Activated CD4-positive, alpha-beta T cell treated with anti-CD3 and anti-CD28 coated beads, Interleukin-2, amount 50 U/mL, for 16 hours (primary cell): ENCODE data around the gene STEAP3.

Source experiments
- DNase-seq: peaks from one replicate; pipeline ENCODE4 v3.0.0-alpha.2; 2020

The STEAP3 gene

DNA sequence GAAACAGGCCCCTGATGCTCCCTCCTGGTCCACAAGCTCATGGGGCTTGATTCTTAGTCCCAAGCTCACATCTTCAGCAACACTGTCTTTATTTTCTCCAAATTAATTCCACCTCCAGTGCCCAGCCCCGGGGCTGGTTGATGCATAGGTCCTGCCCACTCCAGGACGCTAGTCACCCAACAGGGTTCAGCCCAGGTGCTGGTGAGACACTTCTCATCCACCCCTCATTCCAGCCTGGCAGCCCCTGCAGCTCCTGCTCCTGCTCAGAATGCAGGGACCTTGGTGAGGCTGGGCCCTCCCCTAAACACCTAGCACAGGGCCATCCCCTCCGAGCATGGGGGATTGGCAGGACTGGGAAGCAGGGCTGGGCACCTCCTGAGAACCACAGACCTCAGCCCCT is 25.7 kb downstream of the STEAP3 start:
- DNase-seq, result no peak

DNA sequence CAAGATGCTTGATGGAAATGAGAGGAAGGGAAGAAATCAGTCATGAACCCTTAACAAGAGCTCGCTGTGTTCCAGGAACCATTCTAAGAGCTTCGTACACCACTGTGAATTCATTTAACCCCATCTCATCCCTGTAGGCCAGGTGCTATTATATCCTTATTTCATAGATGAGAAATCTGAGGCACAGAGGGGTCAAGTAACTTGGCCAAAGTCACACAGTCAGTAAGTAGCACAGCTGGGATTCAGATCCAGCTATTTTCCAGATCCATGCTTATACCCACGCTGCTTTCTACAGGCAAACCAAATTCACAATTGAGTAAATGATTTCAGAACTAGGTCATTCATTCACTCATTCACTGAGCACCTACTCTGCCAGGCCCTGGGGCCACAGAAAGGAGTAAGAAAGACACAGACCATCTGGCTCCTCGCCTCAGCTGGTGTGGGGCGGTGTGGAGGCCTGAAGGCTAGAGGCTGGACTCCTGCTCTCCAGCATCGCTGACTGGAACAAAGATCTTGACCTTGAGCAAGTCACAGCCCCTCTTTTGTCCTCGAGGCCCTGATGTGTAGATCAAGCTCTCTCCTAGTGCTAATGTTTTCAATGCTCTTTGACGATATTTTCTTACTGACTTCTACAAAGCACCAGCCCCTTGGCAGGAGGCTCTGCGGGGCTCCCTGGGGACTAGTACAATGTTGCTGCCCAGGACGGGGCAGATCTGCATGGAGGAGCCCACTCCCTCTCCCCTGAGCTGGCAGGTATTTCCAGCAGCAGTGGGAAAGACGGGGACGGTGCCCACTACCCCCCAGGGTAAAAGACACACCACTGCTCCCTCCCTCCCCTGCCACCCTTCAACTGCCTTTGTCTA is 26.5 kb downstream of the STEAP3 start:
- DNase-seq, result no peak

- no peak for DNase-seq
Measured at GRCh38 chr2:119250718-119251290, 27.2 kb downstream of the STEAP3 start.

DNA sequence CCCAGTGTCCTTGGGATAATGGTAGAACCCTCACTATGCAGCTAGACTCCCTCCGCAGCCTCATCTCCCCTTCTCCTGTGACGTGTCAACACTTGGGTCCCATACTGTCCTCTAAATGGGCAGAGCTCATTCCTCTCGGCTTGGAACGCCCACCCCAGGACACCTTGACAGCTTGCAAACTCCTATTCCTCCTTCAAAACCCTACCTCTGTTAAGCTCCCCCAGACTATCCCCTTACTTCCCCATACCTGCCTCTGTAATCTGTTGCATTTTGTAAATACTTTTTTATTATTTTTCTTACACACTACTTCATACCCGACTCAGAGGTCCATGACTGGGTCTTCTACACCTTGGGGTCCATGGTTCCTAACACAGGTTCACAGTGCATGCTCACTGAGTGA is 28.0 kb downstream of the STEAP3 start:
- DNase-seq, result no peak

DNA sequence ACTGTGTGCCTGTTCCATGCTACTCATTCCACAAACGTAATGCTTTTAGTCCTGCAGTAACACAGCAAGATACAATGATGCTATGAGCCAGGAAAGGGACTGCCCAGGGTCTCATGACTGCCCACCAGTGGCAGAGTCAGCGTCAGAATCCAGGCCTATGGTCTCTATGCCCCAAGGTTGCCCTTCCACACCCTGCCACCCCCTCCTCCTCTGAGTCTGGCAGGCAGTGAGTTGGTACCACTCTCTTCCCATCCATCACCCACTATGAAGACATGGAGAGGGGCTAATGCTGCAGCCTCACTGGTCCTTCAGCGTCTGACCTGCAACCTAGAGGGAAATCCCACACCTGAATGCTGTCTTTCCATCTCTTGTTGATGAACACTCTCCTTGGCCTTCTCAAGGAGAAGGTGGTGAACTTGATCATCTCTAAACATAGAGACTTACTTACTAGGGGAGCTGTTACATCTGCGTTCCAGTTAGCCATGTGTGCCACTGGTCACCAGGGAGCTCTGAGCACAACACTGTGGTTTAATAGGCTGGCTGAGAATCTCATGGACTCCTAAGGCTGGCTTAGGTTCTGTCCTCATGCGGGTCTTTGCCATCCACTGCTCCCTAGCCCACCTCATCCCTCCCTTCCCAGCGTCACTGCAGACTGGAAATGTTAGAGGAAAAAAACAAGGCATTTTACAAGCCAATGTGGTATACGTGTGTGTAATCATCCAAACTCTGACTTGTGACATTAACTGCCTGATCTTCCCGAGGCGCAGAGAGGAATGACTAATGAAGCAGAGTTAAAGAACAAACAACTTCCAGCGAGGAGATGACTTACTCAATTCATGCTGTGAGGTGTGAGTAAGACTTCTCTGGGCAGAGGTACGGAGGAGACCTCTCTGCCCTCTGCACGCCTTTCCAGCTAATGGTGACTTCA is 28.8 kb downstream of the STEAP3 start:
- no peak for DNase-seq

DNA sequence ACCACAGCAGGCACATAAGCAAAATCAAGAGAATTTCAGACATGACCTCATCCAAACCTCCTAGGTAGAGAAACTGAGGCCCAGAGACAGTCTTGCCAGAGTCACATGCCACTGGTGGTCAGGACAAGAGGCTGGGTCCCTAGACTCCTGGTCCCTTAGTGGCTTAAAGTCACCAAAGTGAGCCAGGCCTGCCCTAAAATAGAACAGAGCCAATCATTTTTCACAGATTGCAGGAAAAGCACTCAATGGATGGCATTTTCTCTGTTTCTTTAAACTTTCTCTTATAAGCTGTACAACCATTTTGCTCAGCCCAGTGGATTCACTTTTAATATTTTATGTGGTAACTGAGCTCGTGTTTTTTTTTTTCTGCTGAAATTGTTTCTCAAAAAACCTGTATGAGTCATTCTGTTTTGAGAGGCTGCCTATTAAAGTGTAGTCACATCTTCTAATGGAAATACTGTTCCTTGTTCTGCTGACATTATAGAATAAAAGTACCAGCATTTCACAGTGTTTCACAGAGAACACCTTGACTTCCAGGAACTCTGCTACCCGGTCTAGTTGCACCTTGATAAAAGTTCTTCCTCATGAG is 29.6 kb downstream of the STEAP3 start:
- no peak for DNase-seq

GRCh38 chr2:119253760-119254600 is 30.3 kb downstream of the STEAP3 start:
- no peak for DNase-seq

DNA sequence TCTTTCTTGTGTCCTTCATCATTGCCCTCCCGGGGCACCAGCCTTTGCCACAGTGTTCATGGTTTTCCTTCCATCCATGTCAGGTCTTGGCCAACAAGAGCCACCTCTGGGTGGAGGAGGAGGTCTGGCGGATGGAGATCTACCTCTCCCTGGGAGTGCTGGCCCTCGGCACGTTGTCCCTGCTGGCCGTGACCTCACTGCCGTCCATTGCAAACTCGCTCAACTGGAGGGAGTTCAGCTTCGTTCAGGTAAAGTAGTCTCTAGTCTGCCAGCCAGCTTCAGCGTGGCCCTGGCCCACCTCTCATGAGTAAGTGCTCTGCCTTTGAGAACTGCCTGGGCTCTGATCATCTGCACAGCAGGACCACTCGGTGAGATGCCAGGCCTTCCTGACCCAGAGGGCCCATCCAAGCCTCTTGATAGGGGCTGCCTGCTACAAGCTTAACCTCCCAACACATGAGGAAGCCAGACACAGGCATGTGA is 31.0 kb downstream of the STEAP3 start:
- no peak for DNase-seq

DNA sequence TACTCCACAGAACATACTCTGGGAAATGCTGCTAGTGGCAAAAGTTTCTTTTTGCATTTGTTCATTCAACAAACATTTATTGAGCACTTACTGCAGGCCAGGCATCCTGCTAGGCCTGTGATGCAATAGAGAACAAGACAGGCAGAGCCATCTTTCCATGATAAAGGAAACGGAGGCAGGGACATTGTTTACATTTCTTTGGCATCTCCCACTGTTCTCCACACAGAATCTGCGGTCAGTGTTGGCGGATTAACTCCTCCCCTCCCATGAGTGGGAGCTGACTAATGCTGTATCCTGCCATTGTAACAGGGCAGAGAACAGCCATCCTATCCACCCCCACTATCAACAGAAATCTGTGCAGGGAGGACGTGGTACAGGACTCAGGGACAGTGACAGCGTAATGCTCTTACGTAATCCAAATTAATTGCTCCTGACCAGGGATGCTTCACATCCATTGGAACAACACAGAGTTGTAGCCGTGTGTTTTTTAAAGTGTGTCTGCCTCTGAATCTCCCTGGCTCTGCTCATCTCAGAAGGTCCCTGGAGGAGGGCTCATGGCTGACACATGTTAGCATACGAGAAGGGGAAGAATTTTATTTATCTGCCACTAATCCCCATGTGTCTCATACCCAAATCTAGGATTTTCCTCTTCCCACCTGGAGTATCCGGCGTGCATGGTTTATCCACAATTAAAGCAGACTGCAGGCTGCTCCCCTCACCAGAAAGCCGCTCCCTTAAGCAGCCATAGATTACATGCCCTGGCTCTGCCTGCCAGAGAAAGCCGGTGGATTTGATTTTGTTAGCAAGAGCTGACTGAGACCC is 32.3 kb downstream of the STEAP3 start:
- DNase-seq, result no peak

GRCh38 chr2:119256582-119256921 is 32.9 kb downstream of the STEAP3 start:
- DNase-seq, result no peak

GRCh38 chr2:119257198-119257597 is 33.6 kb downstream of the STEAP3 start:
- DNase-seq, result no peak

GRCh38 chr2:119259296-119259860 is 35.7 kb downstream of the STEAP3 start:
- DNase-seq, result no peak

- no peak for DNase-seq
Measured at GRCh38 chr2:119260646-119261492, 37.2 kb downstream of the STEAP3 start.

- no peak for DNase-seq
Measured at GRCh38 chr2:119261493-119262225, 38.0 kb downstream of the STEAP3 start.

DNA sequence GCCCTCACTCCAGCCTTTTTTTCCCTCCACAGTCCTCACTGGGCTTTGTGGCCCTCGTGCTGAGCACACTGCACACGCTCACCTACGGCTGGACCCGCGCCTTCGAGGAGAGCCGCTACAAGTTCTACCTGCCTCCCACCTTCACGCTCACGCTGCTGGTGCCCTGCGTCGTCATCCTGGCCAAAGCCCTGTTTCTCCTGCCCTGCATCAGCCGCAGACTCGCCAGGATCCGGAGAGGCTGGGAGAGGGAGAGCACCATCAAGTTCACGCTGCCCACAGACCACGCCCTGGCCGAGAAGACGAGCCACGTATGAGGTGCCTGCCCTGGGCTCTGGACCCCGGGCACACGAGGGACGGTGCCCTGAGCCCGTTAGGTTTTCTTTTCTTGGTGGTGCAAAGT is 39.4 kb downstream of the STEAP3 start:
- no peak for DNase-seq

DNA sequence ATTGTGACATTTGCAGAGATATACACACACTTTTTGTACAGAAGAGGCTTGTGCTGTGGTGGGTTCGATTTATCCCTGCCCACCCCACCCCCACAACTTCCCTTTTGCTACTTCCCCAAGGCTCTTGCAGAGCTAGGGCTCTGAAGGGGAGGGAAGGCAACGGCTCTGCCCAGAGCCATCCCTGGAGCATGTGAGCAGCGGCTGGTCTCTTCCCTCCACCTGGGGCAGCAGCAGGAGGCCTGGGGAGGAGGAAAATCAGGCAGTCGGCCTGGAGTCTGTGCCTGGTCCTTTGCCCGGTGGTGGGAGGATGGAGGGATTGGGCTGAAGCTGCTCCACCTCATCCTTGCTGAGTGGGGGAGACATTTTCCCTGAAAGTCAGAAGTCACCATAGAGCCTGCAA is 40.0 kb downstream of the STEAP3 start:
- no peak for DNase-seq

DNA sequence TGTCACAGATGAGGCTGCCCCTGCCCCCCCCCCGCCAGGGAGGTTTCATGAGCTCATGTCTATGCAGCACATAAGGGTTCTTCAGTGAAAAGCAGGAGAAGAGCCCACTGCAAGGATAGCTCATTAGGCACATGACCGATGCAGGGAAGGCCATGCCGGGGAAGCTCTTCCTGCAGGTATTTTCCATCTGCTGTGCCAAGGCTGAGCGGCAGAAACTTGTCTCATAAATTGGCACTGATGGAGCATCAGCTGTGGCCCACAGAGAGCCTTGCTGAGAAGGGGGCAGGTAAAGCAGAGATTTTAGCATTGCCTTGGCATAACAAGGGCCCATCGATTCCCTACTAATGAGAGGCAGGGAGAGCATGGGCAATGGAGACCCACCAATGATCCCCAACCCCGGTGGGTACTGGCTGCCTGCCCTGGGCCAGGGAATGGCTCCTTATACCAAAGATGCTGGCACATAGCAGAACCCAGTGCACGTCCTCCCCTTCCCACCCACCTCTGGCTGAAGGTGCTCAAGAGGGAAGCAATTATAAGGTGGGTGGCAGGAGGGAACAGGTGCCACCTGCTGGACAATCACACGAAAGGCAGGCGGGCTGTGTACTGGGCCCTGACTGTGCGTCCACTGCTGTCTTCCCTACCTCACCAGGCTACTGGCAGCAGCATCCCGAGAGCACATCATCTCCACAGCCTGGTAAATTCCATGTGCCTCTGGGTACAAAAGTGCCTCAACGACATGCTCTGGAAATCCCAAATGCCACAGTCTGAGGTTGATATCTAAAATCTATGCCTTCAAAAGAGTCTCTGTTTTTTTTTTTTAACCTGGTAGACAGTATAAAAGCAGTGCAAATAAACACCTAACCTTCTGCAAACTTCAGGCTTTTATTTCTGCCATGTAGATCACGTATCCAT is 41.4 kb downstream of the STEAP3 start:
- peak; percentile 39 for DNase-seq

- DNase-seq, result no peak
Measured at GRCh38 chr2:119265693-119266066, 42.0 kb downstream of the STEAP3 start.
